Keratinocyte (primary cell): Measurements from ENCODE around the gene SLC4A1AP.
"Not testable (repeated sequence)": the region's sequence is repeated elsewhere in the genome, so short reads cannot be mapped to it uniquely, and the experiment has no call there.

Source experiments
- EZH2 ChIP-seq: IDR thresholded peaks from one replicate; pipeline ENCODE4 v1.6.1; 2012; ENCODE audit warnings: inconsistent platforms, mild to moderate bottlenecking, low read length, moderate library complexity
- TF ChIP-seq, protein P1 (sequence below), 3 experiments: IDR thresholded peaks in 1 of 3; conservative IDR thresholded peaks in 1 of 3; optimal IDR thresholded peaks in 1 of 3; 2 replicates in 2 of 3; 3 replicates in 1 of 3; pipeline versions ENCODE3 to v1.5.1; 2011; ENCODE audit warnings: low read length in 3 of 3, mild to moderate bottlenecking in 3 of 3, moderate library complexity in 2 of 3, control low read depth in 1 of 3, inconsistent platforms in 1 of 3; ENCODE audit not compliant: insufficient read depth in 2 of 3; ENCODE audit errors: extremely low read depth in 1 of 3

DNA sequence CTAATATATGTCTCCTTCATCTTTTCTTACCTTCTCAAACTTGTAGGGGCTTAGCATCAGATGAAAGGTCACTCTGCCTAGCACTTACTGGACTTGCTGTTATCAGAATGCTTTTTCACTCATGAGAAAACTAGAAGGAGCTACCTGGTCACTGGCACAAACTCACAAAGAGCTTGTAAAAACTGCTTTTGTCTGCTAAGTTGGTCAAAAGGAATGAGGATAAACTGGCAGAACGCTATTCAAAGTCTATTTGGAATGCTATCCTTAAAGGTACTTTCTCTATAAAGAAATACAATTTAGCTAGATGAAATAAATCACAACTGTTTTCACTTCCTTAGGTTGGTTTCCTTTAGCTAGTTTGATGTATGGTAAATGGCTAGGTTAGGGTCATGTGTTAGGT, 37.4 kb upstream of the SLC4A1AP start:
- TF ChIP-seq, protein P1, sequence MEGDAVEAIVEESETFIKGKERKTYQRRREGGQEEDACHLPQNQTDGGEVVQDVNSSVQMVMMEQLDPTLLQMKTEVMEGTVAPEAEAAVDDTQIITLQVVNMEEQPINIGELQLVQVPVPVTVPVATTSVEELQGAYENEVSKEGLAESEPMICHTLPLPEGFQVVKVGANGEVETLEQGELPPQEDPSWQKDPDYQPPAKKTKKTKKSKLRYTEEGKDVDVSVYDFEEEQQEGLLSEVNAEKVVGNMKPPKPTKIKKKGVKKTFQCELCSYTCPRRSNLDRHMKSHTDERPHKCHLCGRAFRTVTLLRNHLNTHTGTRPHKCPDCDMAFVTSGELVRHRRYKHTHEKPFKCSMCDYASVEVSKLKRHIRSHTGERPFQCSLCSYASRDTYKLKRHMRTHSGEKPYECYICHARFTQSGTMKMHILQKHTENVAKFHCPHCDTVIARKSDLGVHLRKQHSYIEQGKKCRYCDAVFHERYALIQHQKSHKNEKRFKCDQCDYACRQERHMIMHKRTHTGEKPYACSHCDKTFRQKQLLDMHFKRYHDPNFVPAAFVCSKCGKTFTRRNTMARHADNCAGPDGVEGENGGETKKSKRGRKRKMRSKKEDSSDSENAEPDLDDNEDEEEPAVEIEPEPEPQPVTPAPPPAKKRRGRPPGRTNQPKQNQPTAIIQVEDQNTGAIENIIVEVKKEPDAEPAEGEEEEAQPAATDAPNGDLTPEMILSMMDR (optimal IDR thresholded peaks at IDR 0.05 in 1 of 3, IDR thresholded peaks at IDR 0.05 in 1 of 3, conservative IDR thresholded peaks at IDR 0.05 in 1 of 3; ENCODE audit: extremely low read depth in 1 of 3, insufficient read depth in 2 of 3, low read length in 3 of 3): not testable (repeated sequence)
- not testable (repeated sequence) for TF ChIP-seq EZH2
